A549 (cell line): ENCODE measurements around the gene SMC6. TPM values are rescaled to one million over a fixed set of nuclear protein-coding genes. Genes with fewer than 3 reads are reported as not detected.
A peak's percentile ranks its signal among the peaks of the same experiment; 100 is the strongest.

Experiments used
- ATAC-seq, 2 experiments: fragments of 200-7000 bp in 1 of 2; fragments of >200 bp in 1 of 2; cut with Nextera tagmentation in 1 of 2; cut with Tn5 transposase in 1 of 2; 3 replicates each; pipeline versions ENCODE4 v1.8.0 to v1.9.1; 2018 to 2020; ENCODE audit warnings: mild to moderate bottlenecking in 1 of 2, moderate library complexity in 1 of 2
- CTCF ChIA-PET: fragments of 300-600 bp; sonication (Branson Sonifier 250); formaldehyde crosslinking; extraction: SDS; loops from one replicate; lab custom pipeline; 2021; ENCODE audit warnings: antibody characterized with exemption, inconsistent platforms; lab: Yijun Ruan, JAX
- POLR2A ChIA-PET: fragments of 350-600 bp; formaldehyde crosslinking; extraction: SDS; loops from one replicate; lab custom pipeline; 2021; ENCODE audit warnings: antibody characterized with exemption, inconsistent platforms; lab: Yijun Ruan, JAX
- DNase-seq, 2 experiments: peaks; one replicate each; pipeline versions ENCODE4 v3.0.0 to v3.0.0-alpha.2; 2011 to 2016; ENCODE audit warnings: low read depth in 1 of 2, low spot score in 1 of 2
- FAIRE-seq: peaks from 2 replicates; lab custom pipeline; 2011; peaks lifted over from hg19 to GRCh38; lab: Jason Lieb, UNC
- H3K27ac ChIP-seq, 2 experiments: fragments of >200 bp; sonication (Bioruptor Twin); formaldehyde crosslinking; 3 replicates each; pipeline ENCODE4 v1.5.1; 2016 to 2017
- H3K4me1 ChIP-seq: fragments of >200 bp; sonication (Bioruptor Twin); formaldehyde crosslinking; 3 replicates; pipeline ENCODE4 v1.6.1; 2016
- H3K4me2 ChIP-seq: fragments of >200 bp; sonication (Bioruptor Twin); formaldehyde crosslinking; 3 replicates; pipeline ENCODE4 v1.6.1; 2016
- H3K4me3 ChIP-seq: fragments of >200 bp; sonication (Bioruptor Twin); formaldehyde crosslinking; 3 replicates; pipeline ENCODE4 v1.5.1; 2016
- H3K9me3 ChIP-seq: fragments of >200 bp; sonication (Bioruptor Twin); formaldehyde crosslinking; 3 replicates; pipeline ENCODE4 v1.6.1; 2016
- CBX2 ChIP-seq: fragments of 200-600 bp; sonication (generic); IDR thresholded peaks from 2 replicates; pipeline ENCODE4 v1.6.1; 2016; ENCODE audit warnings: low read depth, mild to moderate bottlenecking, borderline replicate concordance
- CEBPB ChIP-seq, 2 experiments: fragments of >200 bp in 1 of 2; sonication (Bioruptor Twin) in 1 of 2; formaldehyde crosslinking in 1 of 2; IDR thresholded peaks; 2 replicates each; pipeline ENCODE4 v1.6.1; 2012 to 2016
- CHD2 ChIP-seq: fragments of 150-350 bp; IDR thresholded peaks from 2 replicates; pipeline ENCODE4 v1.6.1; 2014; ENCODE audit warnings: low read length; ENCODE audit not compliant: partially characterized antibody
- E2F6 ChIP-seq: IDR thresholded peaks from 2 replicates; pipeline ENCODE4 v1.6.1; 2012; ENCODE audit warnings: low read depth, borderline replicate concordance
- FOSB ChIP-seq: fragments of 250-450 bp; sonication (Bioruptor Pico); IDR thresholded peaks from 2 replicates; pipeline ENCODE4 v1.5.0; 2020; ENCODE audit warnings: mild to moderate bottlenecking, moderate library complexity
- FOXS1 ChIP-seq: fragments of 250-450 bp; sonication (Bioruptor Pico); IDR thresholded peaks from 2 replicates; pipeline ENCODE4 v1.5.0; 2020; ENCODE audit warnings: mild to moderate bottlenecking, moderate library complexity
- GATA3 ChIP-seq: IDR thresholded peaks from 2 replicates; pipeline ENCODE4 v1.6.1; 2012; ENCODE audit warnings: borderline replicate concordance
- HES2 ChIP-seq: fragments of >200 bp; sonication (Bioruptor Twin); formaldehyde crosslinking; IDR thresholded peaks from 2 replicates; pipeline ENCODE4 v1.6.1; 2016
- HEYL ChIP-seq: fragments of 250-450 bp; sonication (Bioruptor Pico); IDR thresholded peaks from 2 replicates; pipeline ENCODE4 v1.8.0; 2021; ENCODE audit warnings: mild to moderate bottlenecking, moderate library complexity
- KDM1A ChIP-seq: fragments of 200-600 bp; sonication (generic); IDR thresholded peaks from 2 replicates; pipeline ENCODE4 v1.6.1; 2016; ENCODE audit warnings: low read depth, mild to moderate bottlenecking
- MAZ ChIP-seq: fragments of 150-350 bp; IDR thresholded peaks from 2 replicates; pipeline ENCODE4 v1.6.1; 2014; ENCODE audit warnings: antibody characterized with exemption, low read depth, low read length, borderline replicate concordance
- PBX3 ChIP-seq: IDR thresholded peaks from 2 replicates; pipeline ENCODE4 v1.6.1; 2012
- SMC3 ChIP-seq: fragments of >200 bp; sonication (Bioruptor Twin); formaldehyde crosslinking; IDR thresholded peaks from 3 replicates; pipeline ENCODE4 v1.6.1; 2018; ENCODE audit warnings: inconsistent platforms
- ZC3H11A ChIP-seq: fragments of 450-650 bp; IDR thresholded peaks from 2 replicates; pipeline ENCODE4 v1.6.1; 2014; ENCODE audit warnings: antibody characterized with exemption, mild to moderate bottlenecking
- ZSCAN20 ChIP-seq: fragments of 250-450 bp; sonication (Bioruptor Pico); IDR thresholded peaks from 2 replicates; pipeline ENCODE4 v1.8.0; 2022; ENCODE audit warnings: mild to moderate bottlenecking, moderate library complexity
- WGBS: methylation state at CpG from one replicate; pipeline ENCODE4 v1.1.6; 2017; ENCODE audit errors: missing lambda C conversion rate; 5-methylcytosine and 5-hydroxymethylcytosine counted together
- polyA plus RNA-seq, 4 experiments: library from polyadenylated mRNA; depleted of rRNA in 3 of 4; stranded (reverse); fragments of >200 nt; fragmentation: RNase III in 1 of 4; extraction: RNeasy Plus Mini Kit Qiagen cat#74134 plus additional on column Dnase treatment in 1 of 4; gene quantifications; 2 replicates in 3 of 4; 3 replicates in 1 of 4; pipeline ENCODE4 v1.2.3, GENCODE V29; 2011 to 2017

The SMC6 gene
- polyA plus RNA-seq, 2 of the 4 experiments (the other 2 are of a cell fraction), result 29.9 to 51.6 TPM

- no peak overlapping the region for H3K27ac ChIP-seq
- peak overlapping the region; percentile 45 for H3K4me2 ChIP-seq
- WGBS, result 67% methylated on average over 2 of the region's 2 CpGs
- peaks cover 13% of the 10 kb centered on the region for H3K4me1 ChIP-seq
- DNase-seq (peak in 1 of 2 experiments; percentile 20), ATAC-seq (peak in 1 of 2 experiments; percentile 52; a peak in 3 of 6 replicates), FAIRE-seq (no peak)
- H3K4me3 ChIP-seq, result no peak overlapping the region
- H3K9me3 ChIP-seq, result no peaks in the 10 kb centered on the region
- ChIA-PET CTCF (no interaction called here), POLR2A (no interaction called here)
- TF ChIP-seq CHD2 (no peak), E2F6 (no peak), CEBPB (IDR thresholded peaks at IDR 0.05) (peak in 1 of 2 experiments; percentile 32; a peak in 1 of 4 replicates)
Observed at GRCh38 chr2:17765398-17765797, 11.8 kb upstream of the SMC6 start.

GRCh38 chr2:17763641-17764333 is 10.2 kb upstream of the SMC6 start:
- Histone ChIP-seq H3K4me3 (no peak overlapping the region), H3K27ac (no peak overlapping the region), H3K4me2 (no peak overlapping the region), H3K9me3 (no peaks in the 10 kb centered on the region), H3K4me1 (peaks cover 19% of the 10 kb centered on the region)
- no peak for TF ChIP-seq SMC3
- no peak for TF ChIP-seq HES2
- no peak for TF ChIP-seq ZSCAN20
- TF ChIP-seq FOXS1 (CRISPR knock-in tag), result no peak
- TF ChIP-seq MAZ, result no peak
- no peak for TF ChIP-seq FOSB (CRISPR knock-in tag)
- TF ChIP-seq ZC3H11A, result no peak
- no peak for TF ChIP-seq KDM1A
- no peak for TF ChIP-seq HEYL
- TF ChIP-seq CHD2, result no peak
- TF ChIP-seq CBX2, result no peak
- no peak for TF ChIP-seq PBX3
- WGBS, result 93% methylated on average over 10 of the region's 10 CpGs
- no peak for FAIRE-seq
- no peak for DNase-seq
- ATAC-seq, result no peak
- POLR2A ChIA-PET, result no interaction called here
- CTCF ChIA-PET, result no interaction called here

- WGBS, result 100% methylated on average over 1 of the region's 1 CpG
- no peak for ATAC-seq
- DNase-seq, result no peak
- FAIRE-seq, result no peak
- Histone ChIP-seq H3K4me1 (peaks cover 33% of the 10 kb centered on the region), H3K4me2 (no peak overlapping the region), H3K27ac (no peak overlapping the region), H3K9me3 (no peaks in the 10 kb centered on the region), H3K4me3 (no peak overlapping the region)
- ChIA-PET CTCF (no interaction called here), POLR2A (no interaction called here)
- TF ChIP-seq GATA3 (no peak), CEBPB (IDR thresholded peaks at IDR 0.05) (peak; percentile 10 to 23; a peak in 1 of 4 replicates)
Observed at GRCh38 chr2:17762451-17762850, 8.8 kb upstream of the SMC6 start.

GRCh38 chr2:17759805-17760204 is 6.2 kb upstream of the SMC6 start:
- H3K27ac ChIP-seq, result no peak overlapping the region
- DNase-seq, result no peak
- no peak overlapping the region for H3K4me3 ChIP-seq
- TF ChIP-seq CEBPB (IDR thresholded peaks at IDR 0.05) (peak; percentile 73 to 88; a peak in 3 of 4 replicates), HES2 (peak; percentile 53; the same call in 1 of the 2 replicates), CHD2 (no peak)
- TF ChIP-seq, all 56 proteins: peak for 2
- ChIA-PET POLR2A (no interaction called here), CTCF (interaction anchor here (0.8 to 1.5 kb wide), 3 partner anchors 20 to 114 kb away, joined by 3 to 5 read pairs (median 3); no protein-coding TSS in a partner anchor)
- Histone ChIP-seq H3K4me1 (peaks cover 44% of the 10 kb centered on the region), H3K4me2 (no peak overlapping the region), H3K9me3 (no peaks in the 10 kb centered on the region)
- ATAC-seq (no peak), FAIRE-seq (no peak)
- 94% methylated on average over 2 of the region's 2 CpGs for WGBS
